Aorta (tissue), 5 donors: ENCODE measurements around the gene C11orf24. TPM values are rescaled to one million over a fixed set of nuclear protein-coding genes. Genes with fewer than 3 reads are reported as not detected.

Experiments
- ATAC-seq: fragments of 200-7000 bp; cut with Tn5 transposase; one replicate; pipeline ENCODE4 v1.9.1; 2022; ENCODE audit warnings: moderate library complexity; ENCODE audit not compliant: low FRiP score
- DNase-seq, 2 donors: peaks; one replicate each; pipeline ENCODE4 v3.0.0-alpha.2; 2020
- H3K27ac ChIP-seq, 2 donors: one replicate each; pipeline ENCODE4 v1.5.1; 2013; ENCODE audit warnings: low read length in 2 of 2, mild to moderate bottlenecking in 2 of 2, moderate library complexity in 2 of 2, control low read depth in 1 of 2, inconsistent platforms in 1 of 2, low read depth in 1 of 2
- H3K27me3 ChIP-seq, 2 donors: one replicate each; pipeline ENCODE4 v1.6.1; 2013; ENCODE audit warnings: control low read depth in 1 of 2, low read length in 1 of 2, mild to moderate bottlenecking in 1 of 2, moderate library complexity in 1 of 2; ENCODE audit not compliant: insufficient read depth in 2 of 2, control insufficient read depth in 1 of 2
- H3K36me3 ChIP-seq, 2 donors: one replicate each; pipeline ENCODE4 v1.6.1; 2013; ENCODE audit warnings: control low read depth in 1 of 2, low read length in 1 of 2, mild to moderate bottlenecking in 1 of 2; ENCODE audit not compliant: insufficient read depth in 2 of 2, control insufficient read depth in 1 of 2
- H3K4me1 ChIP-seq, 2 donors: one replicate each; pipeline ENCODE4 v1.6.1; 2013; ENCODE audit warnings: low read length in 2 of 2, control low read depth in 1 of 2, mild to moderate bottlenecking in 1 of 2, moderate library complexity in 1 of 2; ENCODE audit not compliant: insufficient read depth in 2 of 2, control insufficient read depth in 1 of 2
- H3K4me3 ChIP-seq, 2 donors: one replicate each; pipeline ENCODE4 v1.5.1; 2013; ENCODE audit warnings: low read length in 2 of 2, control low read depth in 1 of 2, mild to moderate bottlenecking in 1 of 2
- H3K9me3 ChIP-seq: one replicate; pipeline ENCODE4 v1.6.1; 2013; ENCODE audit warnings: mild to moderate bottlenecking, low read length; ENCODE audit not compliant: control insufficient read depth
- WGBS, 2 donors: extraction: QIAGEN DNeasy Blood & Tissue Kit; methylation state at CpG; one replicate each; pipeline ENCODE4 v1.1.7; 2013; 5-methylcytosine and 5-hydroxymethylcytosine counted together
- intact Hi-C, 2 donors: fragments of 100-400 bp; cut with DNase I; formaldehyde crosslinking; loops; one replicate each; pipeline versions ENCODE4 v1.14.2 to v1.15.0; 2022
- polyA plus RNA-seq, 2 donors: library from polyadenylated mRNA; stranded (reverse); fragments of 200-250 nt; gene quantifications; one replicate each; pipeline ENCODE4 v1.2.3, GENCODE V29; 2013
- total RNA-seq, 2 donors: library from RNA; stranded (reverse); fragmentation: NEBNext Ultra II Directional; extraction: Animal tissue kit (Norgen Biotek cat#: 25700); gene quantifications; one replicate each; pipeline ENCODE4 v1.2.1, GENCODE V29; 2021
- donor health status: healthy with polysubstance abuse.
- donor health status: Bipolar disorder and iron deficiency.
- donor health status: DM: no; HTN: no; CAD: no.
- donor health status: DM: no; HTN: no; CAD: no.
- donor health status: DM: yes; HTN: yes; CAD: no.

C11orf24 gene
- total and polyA plus RNA-seq, 4 donors: 37.7 to 65.5 (median 44.0) TPM

- H3K9me3 ChIP-seq: no peaks in the 10 kb centered on the region
- H3K4me1 ChIP-seq: peaks cover 0 to 4% of the 10 kb centered on the region in 2 donors
- intact Hi-C loops: loop anchor here (5.0 to 10.0 kb wide), 2 partner anchors 62 to 170 kb away; partner anchors contain the start of gene C11orf24 (in 1 of the 2)
- ATAC-seq (peak; percentile 81), DNase-seq (peak; percentile 83 to 89)
- peak overlapping the region; percentile 84 to 100 for H3K27ac ChIP-seq
- peak overlapping the region; percentile 88 to 91 for H3K4me3 ChIP-seq
- H3K36me3 ChIP-seq: no peaks in the 10 kb centered on the region
- WGBS, 2 donors: 1% methylated on average over 53 to 80 of the region's 80 CpGs
- H3K27me3 ChIP-seq: no peaks in the 10 kb centered on the region
Observed at GRCh38 chr11:68212421-68213134, 59.2 kb downstream of the C11orf24 start.

- peaks cover 0 to 4% of the 10 kb centered on the region in 2 donors for H3K4me1 ChIP-seq
Observed at GRCh38 chr11:68211546-68211945, 60.2 kb downstream of the C11orf24 start.

More at GRCh38 chr11:68211546-68211945, 60.2 kb downstream of the C11orf24 start:
- DNase-seq (no peak), ATAC-seq (no peak)
- Histone ChIP-seq H3K36me3 (no peaks in the 10 kb centered on the region), H3K27me3 (no peaks in the 10 kb centered on the region), H3K9me3 (no peaks in the 10 kb centered on the region), H3K4me3 (no peak overlapping the region), H3K27ac (no peak overlapping the region)
- intact Hi-C loops: loop anchor here (5.0 to 10.0 kb wide), 2 partner anchors 63 to 171 kb away; partner anchors contain the start of gene C11orf24 (in 1 of the 2)
- 31% methylated on average over 14 of the region's 14 CpGs for WGBS, 2 donors

Other genes with a start within 250 kb of the C11orf24 start
- 10 to 100 TPM; 70.1 to 76.7 TPM for gene NDUFS8, start 241.3 kb downstream of the C11orf24 start, total RNA-seq
- gene NDUFS8, start 241.3 kb downstream of the C11orf24 start, polyA plus RNA-seq: 100 to 1,000 TPM in 1 of 2 donors, 10 to 100 TPM in 1; 92.0 to 159 TPM
- 100 to 1,000 TPM; 124 to 173 TPM for gene TCIRG1, start 232.9 kb downstream of the C11orf24 start, total RNA-seq
- gene TCIRG1, start 232.9 kb downstream of the C11orf24 start, polyA plus RNA-seq: 100 to 1,000 TPM in 1 of 2 donors, 10 to 100 TPM in 1; 47.5 to 485 TPM
- 10 to 100 TPM; 15.2 to 19.9 TPM for gene CHKA, start 150.6 kb downstream of the C11orf24 start, total RNA-seq
- gene CHKA, start 150.6 kb downstream of the C11orf24 start, polyA plus RNA-seq: 1 to 10 TPM; 8.2 to 8.9 TPM
- gene KMT5B, start 58.7 kb downstream of the C11orf24 start, total RNA-seq: 10 to 100 TPM; 39.9 to 49.6 TPM
- 10 to 100 TPM; 24.4 to 27.9 TPM for gene KMT5B, start 58.7 kb downstream of the C11orf24 start, polyA plus RNA-seq
- gene LRP5, start 40.6 kb upstream of the C11orf24 start, total RNA-seq: 100 to 1,000 TPM in 1 of 2 donors, 10 to 100 TPM in 1; 85.9 to 103 TPM
- 10 to 100 TPM; 23.9 to 53.2 TPM for gene LRP5, start 40.6 kb upstream of the C11orf24 start, polyA plus RNA-seq
- gene PPP6R3, start 188.8 kb upstream of the C11orf24 start, total RNA-seq: 100 to 1,000 TPM in 1 of 2 donors, 10 to 100 TPM in 1; 96.1 to 109 TPM
- 10 to 100 TPM; 18.8 to 34.7 TPM for gene PPP6R3, start 188.8 kb upstream of the C11orf24 start, polyA plus RNA-seq